Neural progenitor cell (in vitro differentiated cells): ENCODE data around the gene DCHS1.

ENCODE experiments used
- CTCF ChIP-seq: fragments of 200-600 bp; sonication (generic); IDR thresholded peaks from 2 replicates; pipeline ENCODE4 v1.5.1; 2017; ENCODE audit warnings: antibody characterized with exemption, mild to moderate bottlenecking
- EZH2 ChIP-seq: fragments of 200-600 bp; sonication (generic); IDR thresholded peaks from 2 replicates; pipeline ENCODE4 v1.6.1; 2017; ENCODE audit warnings: antibody characterized with exemption, mild to moderate bottlenecking, moderate library complexity

GRCh38 chr11:6622261-6623171, 33.1 kb downstream of the DCHS1 start:
- TF ChIP-seq CTCF, result no peak
- TF ChIP-seq EZH2, result no peak
